GM20431 (cell line): ENCODE measurements around the gene CLTCL1.
"Not testable (repeated sequence)": the region's sequence is repeated elsewhere in the genome, so short reads cannot be mapped to it uniquely, and the experiment has no call there.

Experiments used
- in situ Hi-C: fragments of 300-500 bp; cut with MseI, MboI; formaldehyde crosslinking; loops from one replicate; pipeline ENCODE4 v1.15.0; 2020; ENCODE audit warnings: low sequenced_read_pairs; ENCODE audit not compliant: unreplicated experiment

Gene CLTCL1

GRCh38 chr22:19292458-19293230 lies 1.1 kb upstream of the CLTCL1 start:
- in situ Hi-C loops, result no loop called here

DNA sequence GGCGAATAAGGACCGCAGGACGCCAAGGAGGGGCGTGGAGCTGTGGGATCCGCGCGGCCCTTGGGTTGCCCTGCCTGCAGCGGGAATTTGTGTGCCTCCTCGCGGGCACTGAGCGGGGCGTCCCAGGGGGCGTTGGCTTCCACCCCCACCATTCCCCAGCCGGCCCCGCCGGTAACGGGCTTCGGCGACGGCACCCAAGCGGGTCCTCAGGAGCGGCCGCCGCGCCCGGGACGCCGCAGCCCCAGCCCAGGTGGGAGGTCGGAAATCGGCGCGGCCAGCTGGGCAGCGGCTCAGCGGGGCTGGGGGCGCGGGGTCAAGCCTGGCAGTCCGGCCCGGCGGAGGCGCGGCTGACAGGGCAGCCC lies 320 bp downstream of the CLTCL1 start:
- in situ Hi-C loops, result no loop called here

GRCh38 chr22:19290400-19291217 lies 910 bp downstream of the CLTCL1 start:
- in situ Hi-C loops, result no loop called here

- in situ Hi-C loops, result no loop called here
Observed at GRCh38 chr22:19289475-19290161, 1.9 kb downstream of the CLTCL1 start.

GRCh38 chr22:19287889-19288288 lies 3.6 kb downstream of the CLTCL1 start:
- in situ Hi-C loops, result no loop called here

DNA sequence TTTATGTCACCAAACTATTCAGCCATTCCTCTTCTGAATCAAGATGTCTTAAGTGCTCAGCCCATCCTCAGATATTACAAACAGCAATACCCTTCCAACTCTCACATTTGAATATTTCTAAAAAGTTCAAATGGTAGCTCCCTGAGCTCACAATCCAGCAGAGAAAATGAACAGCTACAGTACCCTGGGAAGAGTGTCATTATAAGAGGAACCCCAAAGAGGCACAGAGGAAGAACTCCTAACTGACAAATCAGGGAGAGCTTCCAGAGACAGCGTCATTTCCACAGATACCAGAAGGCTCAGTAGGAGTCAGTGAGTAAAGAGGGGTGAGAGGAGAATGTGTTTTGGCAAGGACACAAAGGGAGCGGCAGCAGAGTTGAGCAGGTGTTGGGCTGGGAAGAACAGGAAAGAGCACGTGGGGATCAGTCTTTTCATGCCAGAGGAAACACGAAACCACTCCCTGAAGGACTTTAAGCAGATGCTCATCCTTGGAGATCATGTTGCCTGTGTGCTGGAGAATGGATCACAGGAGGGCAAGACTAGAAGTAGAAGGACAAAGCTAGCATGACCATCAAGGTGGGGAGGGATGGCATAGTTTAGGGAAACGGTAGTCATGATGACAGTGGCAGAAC lies 4.3 kb downstream of the CLTCL1 start:
- in situ Hi-C loops, result no loop called here

DNA sequence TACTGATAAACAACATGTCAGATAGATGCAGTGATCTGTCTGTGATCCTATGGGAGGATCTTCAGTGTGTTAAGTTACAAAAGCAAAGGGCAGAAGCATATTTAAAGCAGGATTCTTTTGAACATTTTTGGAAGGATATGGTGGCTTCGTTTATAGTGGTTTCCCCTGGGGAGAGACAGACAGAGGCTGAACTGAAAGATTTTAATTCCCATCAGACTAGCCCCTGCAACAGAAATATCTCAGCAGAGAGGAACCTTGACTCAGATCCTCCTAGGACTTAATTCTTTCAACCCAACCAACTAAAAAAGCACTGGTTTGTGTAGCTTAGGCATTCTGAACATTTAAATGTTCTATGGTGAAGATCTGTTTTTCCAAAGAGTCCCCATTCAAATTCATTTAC lies 5.7 kb downstream of the CLTCL1 start:
- in situ Hi-C loops, result no loop called here

GRCh38 chr22:19279143-19279542 lies 12.4 kb downstream of the CLTCL1 start:
- in situ Hi-C loops, result not testable (repeated sequence)

DNA sequence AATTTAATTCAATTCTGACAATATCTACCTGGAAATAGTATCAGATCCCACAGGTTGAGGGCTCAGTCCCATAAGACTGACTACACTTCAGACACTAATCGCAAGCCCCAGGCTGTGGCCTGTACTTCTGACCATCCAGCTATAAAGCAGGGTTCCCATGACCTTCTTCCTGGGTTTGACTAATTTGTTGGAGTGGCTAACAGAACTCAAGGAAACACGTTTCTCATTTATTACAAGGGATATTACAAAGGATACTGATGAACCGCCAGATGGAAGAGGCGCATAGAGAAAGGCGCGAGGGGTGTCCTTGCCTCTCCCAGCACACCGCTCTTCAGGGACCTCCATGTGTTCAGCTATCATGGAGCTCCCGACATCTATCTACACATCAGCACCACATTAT lies 13.7 kb downstream of the CLTCL1 start:
- in situ Hi-C loops, result no loop called here

- in situ Hi-C loops, result no loop called here
Observed at GRCh38 chr22:19275919-19276600, 15.5 kb downstream of the CLTCL1 start.

DNA sequence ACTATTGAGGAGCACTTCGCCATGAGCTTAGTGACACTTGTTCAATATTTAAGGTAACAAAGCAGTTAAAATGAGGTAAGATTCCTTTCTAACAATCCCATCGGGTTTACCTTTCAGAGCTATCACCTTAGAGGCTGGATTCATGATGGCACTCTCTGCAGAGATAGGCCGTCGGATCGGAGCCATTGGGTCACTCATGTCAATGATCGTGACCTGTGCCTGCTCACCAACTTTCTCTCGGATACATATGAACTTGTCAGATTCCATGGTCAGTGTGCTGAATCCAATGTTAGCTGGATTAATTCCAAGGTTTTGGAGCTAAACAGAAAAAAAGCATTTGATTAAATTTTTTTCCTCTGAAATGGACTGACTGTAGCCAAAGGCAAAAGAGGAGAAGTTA lies 16.0 kb downstream of the CLTCL1 start:
- in situ Hi-C loops, result no loop called here

DNA sequence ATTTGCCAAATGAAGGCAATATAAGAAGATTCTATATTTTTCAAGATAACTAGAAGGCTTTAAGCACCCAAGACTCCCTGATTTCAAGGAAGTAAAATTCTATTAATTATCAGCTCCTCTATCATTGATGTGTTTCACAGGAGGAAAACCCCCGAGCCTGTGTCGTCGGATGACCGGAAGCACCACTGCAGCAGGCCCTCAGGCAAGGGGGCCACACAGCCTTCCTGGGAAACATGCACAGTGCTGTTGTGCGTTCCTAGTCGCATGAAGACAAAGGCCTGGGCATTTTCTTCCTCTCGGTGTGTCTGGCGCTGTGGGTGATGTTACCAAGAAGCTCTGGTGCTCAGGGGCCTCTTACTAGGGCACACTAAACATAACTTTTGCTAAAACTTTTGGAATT lies 16.4 kb downstream of the CLTCL1 start:
- in situ Hi-C loops, result no loop called here

- in situ Hi-C loops, result no loop called here
Observed at GRCh38 chr22:19271856-19272535, 19.5 kb downstream of the CLTCL1 start.

DNA sequence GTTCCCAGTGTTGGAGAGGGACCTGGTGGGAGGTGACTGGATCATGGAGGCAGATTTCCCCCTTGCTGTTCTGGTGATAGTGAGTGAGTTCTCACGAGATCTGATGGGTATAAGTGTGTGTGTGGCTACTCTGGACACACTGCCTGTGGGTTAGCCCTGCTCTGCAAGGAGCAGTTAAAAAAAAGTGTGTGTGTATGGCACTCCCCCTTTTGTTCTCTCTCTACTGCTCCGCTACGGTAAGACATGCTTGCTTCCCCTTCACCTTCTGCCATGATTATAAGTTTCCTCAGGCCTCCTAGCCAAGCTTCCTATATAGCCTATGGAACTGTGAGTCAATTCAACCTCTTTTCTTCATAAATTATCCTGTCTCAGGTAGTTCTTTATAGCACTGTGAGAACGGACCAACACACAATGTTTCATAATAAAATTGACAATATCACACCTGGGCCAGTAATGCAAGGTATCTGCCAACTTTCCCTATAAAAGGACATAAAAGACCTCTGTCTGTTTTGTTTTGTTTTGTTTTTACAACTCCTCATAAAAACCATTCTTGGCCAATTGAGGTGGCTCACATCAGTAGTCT lies 20.2 kb downstream of the CLTCL1 start:
- in situ Hi-C loops, result no loop called here

GRCh38 chr22:19270873-19271272 lies 20.6 kb downstream of the CLTCL1 start:
- in situ Hi-C loops, result no loop called here

DNA sequence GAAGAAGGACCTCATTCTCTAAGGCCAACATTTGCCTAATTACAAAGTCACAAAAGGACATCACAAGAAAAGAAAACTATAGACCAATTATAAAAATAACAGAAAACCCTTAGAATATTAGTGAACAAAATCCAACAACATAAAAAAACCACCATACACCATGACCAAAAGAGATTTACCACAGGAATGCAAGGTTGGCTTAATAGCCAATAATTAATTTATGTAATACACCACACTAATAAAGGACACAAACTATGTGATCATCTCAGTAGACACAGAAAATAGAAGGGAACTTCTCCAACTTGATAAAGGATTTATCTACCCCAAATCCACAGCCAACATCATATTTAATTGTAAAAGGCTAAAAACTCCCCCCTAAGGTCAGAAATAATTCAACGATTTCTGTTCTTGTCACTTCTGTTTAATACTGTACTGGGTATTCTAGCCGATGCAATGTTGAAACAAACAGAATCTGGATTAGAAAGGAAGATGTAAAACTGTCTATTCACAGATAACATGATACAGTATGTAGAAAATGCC lies 24.9 kb downstream of the CLTCL1 start:
- in situ Hi-C loops, result no loop called here

- in situ Hi-C loops, result no loop called here
Observed at GRCh38 chr22:19265779-19266178, 25.7 kb downstream of the CLTCL1 start.

DNA sequence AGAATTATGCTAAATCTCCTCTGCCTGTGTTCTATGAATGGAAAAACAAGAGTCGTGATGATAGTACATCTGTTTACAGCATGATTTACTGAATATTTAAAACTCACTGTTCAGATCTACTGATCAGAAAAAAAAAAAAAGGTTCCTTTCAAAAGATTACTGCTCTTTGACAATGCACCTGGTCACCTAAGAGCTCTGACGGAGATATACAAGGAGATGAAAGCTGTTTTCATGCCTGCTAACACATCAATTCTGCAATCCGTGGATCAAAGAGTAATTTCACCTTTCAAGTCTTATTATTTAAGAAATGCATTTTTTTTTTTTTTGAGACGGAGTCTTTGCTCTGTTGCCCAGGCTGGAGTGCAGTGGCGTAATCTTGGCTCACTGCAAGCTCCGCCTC lies 30.7 kb downstream of the CLTCL1 start:
- in situ Hi-C loops, result no loop called here

GRCh38 chr22:19260194-19260593 lies 31.3 kb downstream of the CLTCL1 start:
- in situ Hi-C loops, result no loop called here
